Activated T-helper 17 cell treated with anti-CD3 and anti-CD28 coated beads, Interleukin-2, amount 50 U/mL, for 72 hours (primary cell): ENCODE measurements around the gene TBX20. TPM values are rescaled to one million over a fixed set of nuclear protein-coding genes. Genes with fewer than 3 reads are reported as not detected.

Experiments used
- ATAC-seq: fragments of 150-1000 bp; cut with Tn5 transposase; replicated peaks from 2 replicates; pipeline ENCODE4 v1.10.0; 2021; ENCODE audit warnings: mild to moderate bottlenecking, moderate library complexity
- H3K27ac Mint-ChIP-seq: one replicate; pipeline ENCODE4 v1.8.0; 2022; ENCODE audit warnings: mixed read lengths
- H3K27me3 Mint-ChIP-seq: one replicate; pipeline ENCODE4 v1.8.0; 2022; ENCODE audit warnings: mixed read lengths
- H3K36me3 Mint-ChIP-seq: one replicate; pipeline ENCODE4 v1.8.0; 2022; ENCODE audit warnings: low read depth, mild to moderate bottlenecking, mixed read lengths
- H3K4me1 Mint-ChIP-seq: one replicate; pipeline ENCODE4 v1.8.0; 2022; ENCODE audit warnings: mixed read lengths
- H3K4me3 Mint-ChIP-seq: one replicate; pipeline ENCODE4 v1.8.0; 2022; ENCODE audit warnings: mild to moderate bottlenecking, mixed read lengths
- H3K9me3 Mint-ChIP-seq: one replicate; pipeline ENCODE4 v1.8.0; 2022; ENCODE audit warnings: mixed read lengths
- total RNA-seq, 2 donors: library from RNA; stranded (reverse); gene quantifications; one replicate each; pipeline ENCODE4 v1.2.3, GENCODE V29; 2022

TBX20 gene
- total RNA-seq, 2 donors from 2014 or later: 0.30 TPM; not detected in 1

DNA sequence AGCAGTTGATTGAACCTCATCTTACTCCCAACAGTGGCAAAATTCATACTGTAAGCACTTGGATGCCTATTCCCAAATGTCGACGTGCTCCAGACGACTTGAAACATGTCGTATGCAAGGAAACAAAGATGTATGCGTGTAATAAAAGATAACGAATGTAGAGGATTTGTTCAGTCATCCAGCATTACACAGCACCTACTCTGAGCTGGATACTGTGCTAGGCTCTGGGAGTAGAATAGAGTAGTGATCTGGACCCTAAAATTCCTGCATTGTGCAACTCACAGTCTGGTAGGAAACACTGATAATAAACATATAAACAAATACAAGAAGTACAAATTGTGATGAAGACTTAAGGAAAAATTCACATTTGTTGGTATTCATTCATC, 5.6 kb upstream of the TBX20 start:
- Mint-ChIP-seq H3K27ac (no peak overlapping the region), H3K9me3 (no peaks in the 10 kb centered on the region), H3K4me1 (no peaks in the 10 kb centered on the region), H3K27me3 (peaks cover 69% of the 10 kb centered on the region), H3K36me3 (peaks cover 8% of the 10 kb centered on the region), H3K4me3 (no peak overlapping the region)
- no peak for ATAC-seq

DNA sequence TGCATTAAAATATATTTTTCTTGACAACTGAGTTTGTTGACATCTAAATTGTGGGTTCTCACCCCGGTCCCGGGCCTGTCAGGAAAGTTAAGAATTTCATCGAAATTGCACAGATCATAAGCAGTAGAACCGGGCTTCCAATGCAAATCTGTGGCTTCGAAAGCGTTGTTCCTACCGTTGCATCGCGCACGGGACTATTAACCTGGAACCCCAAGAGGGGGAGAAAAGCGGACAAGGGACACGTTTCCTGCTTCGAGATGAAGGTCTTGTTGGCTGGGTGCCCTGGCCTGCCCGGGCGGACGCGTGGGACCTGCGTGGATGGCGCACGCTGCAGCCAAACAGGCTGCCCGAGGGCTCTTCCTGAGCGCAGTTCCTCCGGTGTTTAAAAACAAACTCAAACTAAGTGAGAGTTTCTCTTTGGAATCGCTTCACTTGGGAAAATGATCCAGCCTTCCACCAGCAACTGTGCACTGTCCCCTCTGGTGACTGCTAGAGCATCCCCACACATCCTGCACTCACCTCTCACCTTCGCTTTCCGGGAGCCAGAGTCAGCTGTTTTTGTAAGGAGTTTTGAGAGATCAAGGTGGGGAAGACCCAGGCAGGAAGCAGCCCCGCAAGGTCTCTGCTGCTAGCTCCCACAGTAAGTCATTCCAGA, 5.1 kb upstream of the TBX20 start:
- no peaks in the 10 kb centered on the region for H3K4me1 Mint-ChIP-seq
- peaks cover 69% of the 10 kb centered on the region for H3K27me3 Mint-ChIP-seq
- H3K9me3 Mint-ChIP-seq: no peaks in the 10 kb centered on the region
- ATAC-seq: no peak
- H3K27ac Mint-ChIP-seq: no peak overlapping the region
- H3K36me3 Mint-ChIP-seq: peaks cover 8% of the 10 kb centered on the region
- no peak overlapping the region for H3K4me3 Mint-ChIP-seq

DNA sequence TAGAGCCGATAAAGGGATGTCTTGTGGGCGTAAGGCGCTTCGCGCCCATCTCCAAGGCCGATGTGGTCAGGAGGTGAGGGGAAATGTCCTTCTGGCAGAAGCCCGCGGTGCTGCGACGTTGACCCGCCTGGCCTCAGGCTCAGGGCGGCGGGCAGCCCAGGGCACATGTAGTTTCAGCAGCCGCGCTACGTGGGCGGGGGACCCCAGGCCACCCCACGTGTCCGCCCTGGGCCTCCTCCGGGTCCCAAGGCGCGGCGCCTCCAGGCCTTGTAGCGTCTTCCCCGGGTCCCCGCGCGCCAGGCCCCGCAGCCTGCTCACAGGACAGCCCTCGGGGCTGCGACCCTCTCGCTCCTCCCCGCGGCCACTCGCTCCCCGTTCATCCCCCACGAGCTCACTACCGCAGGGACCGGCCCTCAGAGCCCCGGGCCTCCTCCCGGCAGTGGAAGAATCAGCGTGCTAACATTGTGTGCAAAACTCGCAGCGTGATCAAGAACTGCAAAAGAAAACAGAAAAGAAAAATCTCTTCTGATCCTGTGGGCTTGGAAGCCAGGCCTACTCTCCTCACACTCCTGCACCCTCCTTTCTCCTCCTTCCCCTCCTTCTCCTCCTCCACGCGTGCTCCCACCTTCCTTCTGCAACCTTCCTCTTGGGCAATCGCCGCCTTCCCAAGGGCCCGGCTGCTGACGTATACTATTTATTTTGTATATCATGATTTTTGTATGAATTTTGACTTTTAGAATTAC, 4.4 kb upstream of the TBX20 start:
- Mint-ChIP-seq H3K27me3 (peaks cover 64% of the 10 kb centered on the region), H3K4me1 (no peaks in the 10 kb centered on the region), H3K36me3 (peaks cover 11% of the 10 kb centered on the region), H3K27ac (no peak overlapping the region), H3K9me3 (no peaks in the 10 kb centered on the region), H3K4me3 (no peak overlapping the region)
- no peak for ATAC-seq

GRCh38 chr7:35257251-35258124, 3.6 kb upstream of the TBX20 start:
- peaks cover 65% of the 10 kb centered on the region for H3K27me3 Mint-ChIP-seq
- no peak for ATAC-seq
- peaks cover 13% of the 10 kb centered on the region for H3K36me3 Mint-ChIP-seq
- no peaks in the 10 kb centered on the region for H3K9me3 Mint-ChIP-seq
- no peaks in the 10 kb centered on the region for H3K4me1 Mint-ChIP-seq
- no peak overlapping the region for H3K4me3 Mint-ChIP-seq
- no peak overlapping the region for H3K27ac Mint-ChIP-seq

DNA sequence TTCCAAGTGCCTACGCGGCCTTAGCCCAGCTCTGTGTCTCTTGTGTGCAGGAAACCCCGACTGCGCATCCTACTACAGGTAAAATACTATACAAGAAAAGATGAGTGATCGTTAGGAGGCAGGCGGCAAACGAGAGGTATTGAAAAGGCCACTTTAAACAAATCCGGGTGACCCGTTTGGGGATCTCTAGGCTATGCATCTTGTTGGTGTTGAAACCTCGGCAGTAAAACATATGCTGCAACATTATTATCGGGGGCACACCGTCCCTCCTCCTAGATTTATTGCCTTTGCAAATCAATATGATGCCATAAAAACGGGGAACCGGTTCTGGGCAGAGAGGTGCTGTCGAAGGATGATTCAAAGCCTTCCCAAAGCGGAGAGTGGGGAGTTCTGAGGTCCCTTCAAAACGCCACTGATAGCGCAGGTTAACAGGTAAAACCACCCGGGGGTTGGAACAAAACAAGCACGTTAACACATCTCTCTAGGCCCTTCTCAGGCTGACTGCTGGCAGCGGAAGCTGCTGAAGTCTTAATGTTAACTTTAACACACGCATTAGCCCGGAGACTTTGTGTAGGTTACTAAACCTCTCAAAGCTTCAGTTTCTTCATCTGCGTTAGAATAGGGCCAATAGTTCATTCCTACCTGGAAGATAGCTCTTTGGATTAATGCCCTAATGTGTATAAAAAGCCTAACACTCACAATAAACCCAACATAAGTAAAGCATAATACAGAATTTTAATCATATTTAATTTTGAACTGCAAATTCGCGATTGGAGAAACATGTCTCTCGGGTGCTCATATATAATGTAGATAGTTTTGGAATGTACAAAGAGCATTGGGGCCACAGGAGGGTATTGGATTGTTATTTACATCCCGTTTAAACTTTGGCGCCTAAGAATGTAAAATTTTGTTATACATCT, 2.6 kb upstream of the TBX20 start:
- no peaks in the 10 kb centered on the region for H3K9me3 Mint-ChIP-seq
- ATAC-seq: no peak
- no peak overlapping the region for H3K27ac Mint-ChIP-seq
- no peak overlapping the region for H3K4me3 Mint-ChIP-seq
- peaks cover 69% of the 10 kb centered on the region for H3K27me3 Mint-ChIP-seq
- peaks cover 13% of the 10 kb centered on the region for H3K36me3 Mint-ChIP-seq
- no peaks in the 10 kb centered on the region for H3K4me1 Mint-ChIP-seq

DNA sequence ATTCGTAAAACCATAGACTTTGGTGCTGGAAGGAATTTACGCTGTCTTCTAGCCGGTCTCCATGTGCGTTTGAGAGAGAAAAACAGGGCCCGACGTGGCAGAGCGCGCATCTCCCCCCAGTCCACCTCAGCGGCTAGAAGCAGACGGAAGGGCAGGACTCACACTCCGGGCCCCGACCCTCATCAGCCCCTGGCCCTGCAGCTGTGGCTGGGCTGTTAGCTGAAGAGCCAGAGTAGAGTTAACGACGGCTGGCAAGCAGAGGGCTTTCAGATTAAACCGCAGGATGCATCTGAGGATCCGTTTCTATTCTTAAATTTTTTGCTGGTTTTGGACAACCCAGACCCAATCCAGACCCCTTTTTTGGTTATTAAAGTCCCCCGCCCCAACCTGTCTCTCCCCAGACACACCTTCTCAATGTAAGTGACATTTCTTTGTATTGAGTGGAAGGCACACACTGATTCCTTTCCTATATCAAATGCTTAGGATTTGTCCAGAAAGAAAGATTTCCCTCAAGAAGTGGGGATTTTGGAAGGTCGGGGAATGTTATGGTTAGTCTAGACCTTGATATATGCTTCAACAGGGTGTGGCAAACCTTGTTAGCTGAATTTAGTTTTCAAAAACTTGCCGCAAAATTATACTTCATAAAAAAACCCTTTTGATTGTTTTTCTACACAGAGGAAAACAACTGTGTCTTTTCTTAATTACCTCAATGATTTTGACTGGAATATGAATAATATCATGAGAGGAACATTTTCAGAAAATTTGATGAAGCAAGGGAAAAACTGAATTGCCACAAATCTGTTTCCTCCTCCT, 1.7 kb upstream of the TBX20 start:
- ATAC-seq: no peak
- Mint-ChIP-seq H3K4me3 (no peak overlapping the region), H3K27ac (no peak overlapping the region), H3K27me3 (peaks cover 72% of the 10 kb centered on the region), H3K9me3 (no peaks in the 10 kb centered on the region), H3K36me3 (peaks cover 13% of the 10 kb centered on the region), H3K4me1 (no peaks in the 10 kb centered on the region)

DNA sequence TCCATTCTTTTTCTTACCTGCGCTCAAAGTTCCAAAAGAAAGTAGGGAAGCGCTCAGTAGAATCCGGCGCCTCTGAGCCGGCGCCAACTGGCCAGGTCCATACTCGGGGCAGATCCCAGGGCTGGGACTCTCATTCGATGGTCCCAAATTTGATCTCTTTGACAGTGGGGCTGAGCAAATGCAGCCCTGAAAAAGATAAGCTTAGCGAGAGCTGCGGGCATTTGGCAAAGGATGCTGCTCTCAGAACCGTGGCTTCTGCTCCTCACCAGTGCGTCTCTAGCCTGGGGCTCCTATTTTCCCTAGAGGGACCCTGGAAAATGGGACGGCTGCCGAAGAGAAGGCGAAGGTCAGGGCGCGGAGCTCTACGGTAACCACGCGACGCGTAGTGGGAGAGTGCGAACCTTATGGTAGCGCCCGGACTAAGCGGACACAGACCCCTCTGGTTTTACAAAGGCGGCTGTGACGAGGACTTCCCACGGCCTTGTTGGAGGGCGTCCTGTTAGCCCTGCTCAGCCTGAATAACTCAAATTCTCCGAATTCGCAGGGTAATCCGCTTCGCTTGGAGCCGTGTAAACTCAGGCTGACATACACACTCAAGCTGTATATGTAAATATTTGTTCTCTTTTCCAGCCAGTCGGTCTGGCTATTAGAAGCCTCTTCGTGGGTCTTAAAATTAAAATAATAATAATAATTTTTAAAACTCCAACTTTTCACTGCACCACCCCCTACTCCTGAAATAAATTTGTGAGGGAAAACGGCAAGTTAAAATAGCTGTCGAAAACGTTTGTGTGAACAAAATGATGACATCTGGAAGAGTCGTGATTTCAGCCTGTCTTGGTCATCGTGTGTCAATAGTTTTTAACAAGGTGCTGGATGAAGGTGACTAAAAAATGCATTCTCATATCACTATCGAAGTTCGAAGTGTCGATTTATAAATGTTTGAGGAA, 869 bp upstream of the TBX20 start:
- Mint-ChIP-seq H3K4me1 (no peaks in the 10 kb centered on the region), H3K36me3 (peaks cover 7% of the 10 kb centered on the region), H3K9me3 (no peaks in the 10 kb centered on the region)

GRCh38 chr7:35253460-35253709, 515 bp downstream of the TBX20 start:
- no peak for ATAC-seq
- Mint-ChIP-seq H3K27me3 (peaks cover 69% of the 10 kb centered on the region), H3K36me3 (peaks cover 5% of the 10 kb centered on the region), H3K4me1 (no peaks in the 10 kb centered on the region), H3K9me3 (no peaks in the 10 kb centered on the region), H3K27ac (no peak overlapping the region), H3K4me3 (peak overlapping the region; percentile 53)

More for the DNA sequence above, 869 bp upstream of the TBX20 start:
- ATAC-seq: no peak
- Mint-ChIP-seq H3K27me3 (peaks cover 72% of the 10 kb centered on the region), H3K27ac (no peak overlapping the region), H3K4me3 (peak overlapping the region; percentile 16)

- Mint-ChIP-seq H3K4me3 (peak overlapping the region; percentile 53), H3K27me3 (peaks cover 68% of the 10 kb centered on the region), H3K27ac (no peak overlapping the region), H3K36me3 (peaks cover 5% of the 10 kb centered on the region), H3K9me3 (no peaks in the 10 kb centered on the region), H3K4me1 (no peaks in the 10 kb centered on the region)
- no peak for ATAC-seq
Observed at GRCh38 chr7:35252612-35253459, 1.1 kb downstream of the TBX20 start.

- Mint-ChIP-seq H3K4me3 (no peak overlapping the region), H3K27ac (no peak overlapping the region), H3K9me3 (no peaks in the 10 kb centered on the region), H3K4me1 (no peaks in the 10 kb centered on the region), H3K36me3 (peaks cover 5% of the 10 kb centered on the region), H3K27me3 (peaks cover 69% of the 10 kb centered on the region)
- no peak for ATAC-seq
Observed at GRCh38 chr7:35251606-35252310, 2.1 kb downstream of the TBX20 start.

DNA sequence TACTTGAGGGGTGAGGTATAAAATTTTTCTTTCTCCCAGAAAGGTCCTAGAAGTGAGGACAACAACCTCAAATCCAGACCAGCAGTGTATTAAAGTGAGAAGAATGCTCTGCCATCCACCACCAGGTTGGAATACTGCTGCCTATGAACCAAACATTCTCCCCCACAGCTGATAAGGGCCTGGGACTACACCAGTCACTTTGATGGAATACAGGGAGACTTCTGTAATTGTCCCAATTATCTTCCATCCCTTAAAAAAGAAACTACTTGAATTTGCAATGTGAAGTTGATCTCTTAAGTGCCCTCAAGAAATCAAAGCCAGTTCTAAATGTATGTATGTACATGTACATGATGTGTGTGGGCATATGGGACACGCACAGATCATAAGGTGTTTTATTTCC, 3.0 kb downstream of the TBX20 start:
- Mint-ChIP-seq H3K9me3 (no peaks in the 10 kb centered on the region), H3K27ac (no peak overlapping the region), H3K27me3 (peaks cover 63% of the 10 kb centered on the region), H3K4me1 (no peaks in the 10 kb centered on the region), H3K36me3 (peaks cover 5% of the 10 kb centered on the region), H3K4me3 (no peak overlapping the region)
- ATAC-seq: no peak
